Measurements from ENCODE around the gene ASIC4. TPM values are rescaled to one million over a fixed set of nuclear protein-coding genes. Genes with fewer than 3 reads are reported as not detected.

ASIC4 gene
- total and polyA plus RNA-seq, 2 of the 4 experiments (the other 2 are of a cell fraction): 0.10 TPM; not detected in 1

GRCh38 chr2:219506802-219507526 is 7.3 kb upstream of the ASIC4 start:
- no peak overlapping the region for H3K27ac ChIP-seq (ENCODE audit: insufficient read depth, low read length)
- H3K9ac ChIP-seq (ENCODE audit: low read depth, low read length): no peak overlapping the region
- peaks cover 16% of the 10 kb centered on the region for H3K27me3 ChIP-seq (ENCODE audit: control insufficient read depth, insufficient read depth, low read length)
- no peak overlapping the region for H2AFZ ChIP-seq (replicated peaks; ENCODE audit: low read length, poor library complexity)
- no peak overlapping the region for H2BK5ac ChIP-seq (ENCODE audit: low read depth, low read length, poor library complexity, severe bottlenecking)
- no peaks in the 10 kb centered on the region for H3K9me3 ChIP-seq (ENCODE audit: control insufficient read depth, insufficient read depth, low read length)
- ChIA-PET CTCF (interaction anchor here (1.4 kb wide), 1 partner anchor 12 kb away, joined by 5 read pairs; no protein-coding TSS in a partner anchor), POLR2A (ENCODE audit: unreplicated experiment) (no interaction called here)
- H3K9me1 ChIP-seq (ENCODE audit: insufficient read depth, low read length): no peaks in the 10 kb centered on the region
- H3K79me1 ChIP-seq (ENCODE audit: low read depth in 1 of 2, low read length in 2 of 2): peaks cover 0 to 5% of the 10 kb centered on the region in 2 experiments; a peak in 1 of 4 replicates
- peaks cover 45% of the 10 kb centered on the region for H3K36me3 ChIP-seq (ENCODE audit: control insufficient read depth, insufficient read depth, low read length)
- no peak overlapping the region for H4K91ac ChIP-seq (ENCODE audit: insufficient read depth, low read depth, low read length)
- DNase-seq: no peak
- H4K8ac ChIP-seq (ENCODE audit: low read depth in 2 of 2, low read length in 2 of 2): no peak overlapping the region
- in situ Hi-C loops (cut with MboI; ENCODE audit: low sequenced_read_pairs): no loop called here
- TF ChIP-seq RFX5 (IDR thresholded peaks at IDR 0.05; ENCODE audit: low read depth, low read length) (no peak), RAD21 (IDR thresholded peaks at IDR 0.05; ENCODE audit: low read length) (no peak), RCOR1 (IDR thresholded peaks at IDR 0.05; ENCODE audit: insufficient replicate concordance, low read length) (no peak), ELK1 (IDR thresholded peaks at IDR 0.05; ENCODE audit: borderline replicate concordance, low read depth, low read length) (no peak), NFE2L2 (IDR thresholded peaks at IDR 0.05; ENCODE audit: low read depth, low read length) (no peak), MAFK (IDR thresholded peaks at IDR 0.05; ENCODE audit: low read depth, low read length) (no peak), BHLHE40 (IDR thresholded peaks at IDR 0.05; ENCODE audit: low read depth, low read length) (no peak), SMC3 (IDR thresholded peaks at IDR 0.05; ENCODE audit: low read depth, low read length) (no peak), CEBPB (IDR thresholded peaks at IDR 0.05; ENCODE audit: low read depth, low read length) (no peak), CTCF (conservative IDR thresholded peaks at IDR 0.05; ENCODE audit: low read depth, low read length) (no peak), POLR2A (IDR thresholded peaks at IDR 0.05; ENCODE audit: low read depth, low read length) (no peak)
- H3K56ac ChIP-seq (ENCODE audit: extremely low read depth, insufficient read depth, low read length): no peak overlapping the region
- H4K20me1 ChIP-seq (ENCODE audit: insufficient read depth, low read length): no peaks in the 10 kb centered on the region
- no peak overlapping the region for H2AK5ac ChIP-seq (ENCODE audit: low read depth, low read length)
- no CpG with 5 or more reads among the region's 17 CpGs for WGBS, 2 experiments (ENCODE audit: extremely low coverage in 2 of 2, insufficient read length in 1 of 2)
- intact Hi-C loops (cut with micrococcal nuclease): no loop called here
- no peak overlapping the region for H4K5ac ChIP-seq (ENCODE audit: low read depth, low read length)
- no peak overlapping the region for H3K18ac ChIP-seq (ENCODE audit: low read depth, low read length)
- H3K4ac ChIP-seq (ENCODE audit: low read depth, low read length): no peak overlapping the region
- no peak overlapping the region for H3K4me2 ChIP-seq (ENCODE audit: low read depth, low read length)
- BruUV-seq (replicated peaks): no TSS peak
- no peak overlapping the region for H2BK120ac ChIP-seq (ENCODE audit: low read depth, low read length)
- H3K14ac ChIP-seq (replicated peaks; ENCODE audit: low read depth, low read length): no peak overlapping the region
- H3K23ac ChIP-seq (ENCODE audit: low read depth, low read length): no peak overlapping the region
- H2AK9ac ChIP-seq (replicated peaks; ENCODE audit: low read depth, low read length, poor library complexity): peak overlapping the region; percentile 28
- no peak overlapping the region for H2BK15ac ChIP-seq (ENCODE audit: low read depth, low read length)
- no peak overlapping the region for H3K4me3 ChIP-seq (ENCODE audit: insufficient read depth, low read depth, low read length)
- dilution Hi-C loops (cut with HindIII; ENCODE audit: low sequenced_read_pairs, unreplicated experiment): no loop called here
- no peak overlapping the region for H2BK20ac ChIP-seq (ENCODE audit: low read depth, low read length)
- H3K4me1 ChIP-seq (ENCODE audit: control insufficient read depth, insufficient read depth, low read length): 0 out of 2 replicates have a peak, but pooled peaks cover 4% of the 10 kb centered on the region
- ATAC-seq (ENCODE audit: low read depth): no peak
